T-helper 17 cell (primary cell): ENCODE results near the gene RAP2B. TPM values are rescaled to one million over a fixed set of nuclear protein-coding genes. Genes with fewer than 3 reads are reported as not detected.
"Not testable (repeated sequence)": the region's sequence is repeated elsewhere in the genome, so short reads cannot be mapped to it uniquely, and the experiment has no call there.

Experiments used
- ATAC-seq: fragments of 150-1000 bp; cut with Tn5 transposase; 2 replicates; pipeline ENCODE4 v1.10.0; 2021; ENCODE audit warnings: mild to moderate bottlenecking, moderate library complexity
- DNase-seq, 3 donors: peaks; one replicate each; pipeline versions ENCODE4 v3.0.0 to v3.0.0-alpha.2; 2020 to 2021
- H3K9me3 ChIP-seq: one replicate; pipeline ENCODE4 v1.7.0; 2013; ENCODE audit warnings: low read length, mild to moderate bottlenecking; ENCODE audit not compliant: control insufficient read depth, poor library complexity, severe bottlenecking
- H3K27ac Mint-ChIP-seq: one replicate; pipeline ENCODE4 v1.8.0; 2022; ENCODE audit warnings: mild to moderate bottlenecking, moderate library complexity, mixed read lengths
- H3K27me3 Mint-ChIP-seq: one replicate; pipeline ENCODE4 v1.8.0; 2022; ENCODE audit warnings: mixed read lengths
- H3K36me3 Mint-ChIP-seq: one replicate; pipeline ENCODE4 v1.8.0; 2022; ENCODE audit warnings: low read depth, mixed read lengths
- H3K4me1 Mint-ChIP-seq: one replicate; pipeline ENCODE4 v1.8.0; 2022; ENCODE audit warnings: mild to moderate bottlenecking, mixed read lengths
- H3K4me3 Mint-ChIP-seq: one replicate; pipeline ENCODE4 v1.8.0; 2022; ENCODE audit warnings: mild to moderate bottlenecking, moderate library complexity, mixed read lengths
- total RNA-seq, 4 donors: library from RNA in 2 of 4; stranded (reverse) in 2 of 4; gene quantifications; one replicate each; pipeline ENCODE4 v1.2.3 and lab custom pipeline; 2022 to 2026

RAP2B gene
- total RNA-seq, 2 donors from 2014 or later, result 19.7 to 34.3 TPM

- H3K27ac Mint-ChIP-seq, result no peak overlapping the region
- ATAC-seq, result no peak
- H3K9me3 ChIP-seq, result no peaks in the 10 kb centered on the region
- peaks cover 10% of the 10 kb centered on the region for H3K4me1 Mint-ChIP-seq
- H3K27me3 Mint-ChIP-seq, result no peaks in the 10 kb centered on the region
- H3K4me3 Mint-ChIP-seq, result no peak overlapping the region
- H3K36me3 Mint-ChIP-seq, result no peaks in the 10 kb centered on the region
- no peak for DNase-seq
These were observed 16.6 kb upstream of the RAP2B start for GRCh38 chr3:153145454-153145853.

- Mint-ChIP-seq H3K36me3 (no peaks in the 10 kb centered on the region), H3K27me3 (no peaks in the 10 kb centered on the region), H3K4me1 (peaks cover 6% of the 10 kb centered on the region), H3K27ac (no peak overlapping the region), H3K4me3 (no peak overlapping the region)
- no peaks in the 10 kb centered on the region for H3K9me3 ChIP-seq
- ATAC-seq, result no peak
- no peak for DNase-seq
These were observed 15.6 kb upstream of the RAP2B start for GRCh38 chr3:153146191-153147053.

- no peak overlapping the region for H3K27ac Mint-ChIP-seq
- H3K9me3 ChIP-seq, result no peaks in the 10 kb centered on the region
- ATAC-seq (no peak), DNase-seq (no peak)
- H3K36me3 Mint-ChIP-seq, result no peaks in the 10 kb centered on the region
- no peaks in the 10 kb centered on the region for H3K4me1 Mint-ChIP-seq
- H3K27me3 Mint-ChIP-seq, result no peaks in the 10 kb centered on the region
- H3K4me3 Mint-ChIP-seq, result no peak overlapping the region
These were observed 11.0 kb upstream of the RAP2B start for GRCh38 chr3:153150991-153151390.

GRCh38 chr3:153155786-153156185 is 6.2 kb upstream of the RAP2B start:
- H3K27ac Mint-ChIP-seq, H3K4me3 Mint-ChIP-seq, H3K9me3 ChIP-seq, ATAC-seq, H3K4me1 Mint-ChIP-seq, H3K36me3 Mint-ChIP-seq, DNase-seq, H3K27me3 Mint-ChIP-seq: not testable (repeated sequence)

GRCh38 chr3:153158189-153158588 is 3.8 kb upstream of the RAP2B start:
- H3K4me3 Mint-ChIP-seq, result no peak overlapping the region
- DNase-seq (no peak), ATAC-seq (no peak)
- peaks cover 4% of the 10 kb centered on the region for H3K4me1 Mint-ChIP-seq
- H3K27ac Mint-ChIP-seq, result no peak overlapping the region
- H3K36me3 Mint-ChIP-seq, result peaks cover 2% of the 10 kb centered on the region
- H3K27me3 Mint-ChIP-seq, result no peaks in the 10 kb centered on the region
- no peaks in the 10 kb centered on the region for H3K9me3 ChIP-seq

- H3K4me1 Mint-ChIP-seq, result peaks cover 8% of the 10 kb centered on the region
- no peak for ATAC-seq
- H3K36me3 Mint-ChIP-seq, result peaks cover 2% of the 10 kb centered on the region
- H3K4me3 Mint-ChIP-seq, result no peak overlapping the region
- DNase-seq, result no peak
- H3K9me3 ChIP-seq, result no peaks in the 10 kb centered on the region
- peak overlapping the region; percentile 94 for H3K27ac Mint-ChIP-seq
- no peaks in the 10 kb centered on the region for H3K27me3 Mint-ChIP-seq
These were observed 2.9 kb upstream of the RAP2B start for GRCh38 chr3:153158961-153159735.

GRCh38 chr3:153159771-153160397 is 2.1 kb upstream of the RAP2B start:
- peak overlapping the region; percentile 98 for H3K4me3 Mint-ChIP-seq
- H3K36me3 Mint-ChIP-seq, result peaks cover 2% of the 10 kb centered on the region
- peak overlapping the region; percentile 94 for H3K27ac Mint-ChIP-seq
- no peaks in the 10 kb centered on the region for H3K27me3 Mint-ChIP-seq
- DNase-seq (no peak), ATAC-seq (no peak)
- H3K4me1 Mint-ChIP-seq, result peaks cover 15% of the 10 kb centered on the region
- H3K9me3 ChIP-seq, result no peaks in the 10 kb centered on the region

- Mint-ChIP-seq H3K4me3 (peak overlapping the region; percentile 98), H3K4me1 (peaks cover 22% of the 10 kb centered on the region), H3K36me3 (peaks cover 2% of the 10 kb centered on the region), H3K27ac (peak overlapping the region; percentile 94), H3K27me3 (no peaks in the 10 kb centered on the region)
- no peaks in the 10 kb centered on the region for H3K9me3 ChIP-seq
- DNase-seq (peak; percentile 44 to 70 (median 52)), ATAC-seq (peak; percentile 24)
These were observed 1.4 kb upstream of the RAP2B start for GRCh38 chr3:153160451-153161137.

GRCh38 chr3:153161138-153161713 is 800 bp upstream of the RAP2B start:
- Mint-ChIP-seq H3K4me3 (peak overlapping the region; percentile 98), H3K27me3 (no peaks in the 10 kb centered on the region), H3K27ac (peak overlapping the region; percentile 94), H3K36me3 (peaks cover 2% of the 10 kb centered on the region), H3K4me1 (peaks cover 28% of the 10 kb centered on the region)
- DNase-seq (peak; percentile 71 to 84 (median 78)), ATAC-seq (peak; percentile 83)
- H3K9me3 ChIP-seq, result no peaks in the 10 kb centered on the region

GRCh38 chr3:153162513-153163392 is 727 bp downstream of the RAP2B start:
- H3K4me1 Mint-ChIP-seq, result peaks cover 41% of the 10 kb centered on the region
- peak overlapping the region; percentile 98 for H3K4me3 Mint-ChIP-seq
- DNase-seq (peak; percentile 17 to 22 (median 21)), ATAC-seq (peak; percentile 3)
- no peaks in the 10 kb centered on the region for H3K27me3 Mint-ChIP-seq
- H3K27ac Mint-ChIP-seq, result peak overlapping the region; percentile 94
- peaks cover 2% of the 10 kb centered on the region for H3K36me3 Mint-ChIP-seq
- no peaks in the 10 kb centered on the region for H3K9me3 ChIP-seq

- H3K4me3 Mint-ChIP-seq, result peak overlapping the region; percentile 98
- peak overlapping the region; percentile 94 for H3K27ac Mint-ChIP-seq
- no peaks in the 10 kb centered on the region for H3K27me3 Mint-ChIP-seq
- no peak for DNase-seq
- ATAC-seq, result no peak
- H3K9me3 ChIP-seq, result no peaks in the 10 kb centered on the region
- H3K36me3 Mint-ChIP-seq, result peaks cover 2% of the 10 kb centered on the region
- H3K4me1 Mint-ChIP-seq, result peaks cover 45% of the 10 kb centered on the region
These were observed 1.3 kb downstream of the RAP2B start for GRCh38 chr3:153163393-153163724.
